HG03064 (cell line): Measurements from ENCODE around the gene GPR157.
A peak's percentile ranks its signal among the peaks of the same experiment; 100 is the strongest.

Experiments used
- ATAC-seq: cut with Tn5 transposase; IDR thresholded peaks from one replicate; pipeline ENCODE4 v1.9.1; 2021; ENCODE audit warnings: low read depth; ENCODE audit not compliant: unreplicated experiment

Gene GPR157

GRCh38 chr1:9093581-9093980, 35.3 kb downstream of the GPR157 start:
- ATAC-seq = no peak

- ATAC-seq = no peak
These were observed 35.8 kb downstream of the GPR157 start for GRCh38 chr1:9093091-9093490.

- no peak for ATAC-seq
These were observed 40.1 kb downstream of the GPR157 start for GRCh38 chr1:9088807-9089206.

- no peak for ATAC-seq
These were observed 41.3 kb downstream of the GPR157 start for GRCh38 chr1:9087411-9088125.

- ATAC-seq = no peak
These were observed 42.1 kb downstream of the GPR157 start for GRCh38 chr1:9086796-9087195.

DNA sequence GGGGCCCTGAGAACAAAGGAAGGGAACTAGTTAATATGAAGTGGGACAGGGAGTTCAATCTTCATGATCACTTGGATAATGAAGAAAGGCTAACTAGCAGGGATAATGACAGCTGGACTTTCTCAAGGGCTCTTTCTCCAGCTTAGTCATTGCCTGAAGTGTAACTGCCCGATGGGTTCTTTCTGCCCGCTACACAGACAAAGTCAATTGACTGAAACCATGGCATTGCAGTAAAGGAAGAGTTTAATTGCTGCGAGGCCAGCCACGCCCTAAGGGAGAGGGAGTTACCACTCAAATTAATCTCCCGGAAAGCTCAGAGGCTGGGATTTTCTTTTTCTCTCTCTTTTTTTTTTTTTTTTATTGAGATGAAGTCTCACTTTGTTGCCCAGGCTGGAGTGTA, 42.9 kb downstream of the GPR157 start:
- ATAC-seq = no peak

DNA sequence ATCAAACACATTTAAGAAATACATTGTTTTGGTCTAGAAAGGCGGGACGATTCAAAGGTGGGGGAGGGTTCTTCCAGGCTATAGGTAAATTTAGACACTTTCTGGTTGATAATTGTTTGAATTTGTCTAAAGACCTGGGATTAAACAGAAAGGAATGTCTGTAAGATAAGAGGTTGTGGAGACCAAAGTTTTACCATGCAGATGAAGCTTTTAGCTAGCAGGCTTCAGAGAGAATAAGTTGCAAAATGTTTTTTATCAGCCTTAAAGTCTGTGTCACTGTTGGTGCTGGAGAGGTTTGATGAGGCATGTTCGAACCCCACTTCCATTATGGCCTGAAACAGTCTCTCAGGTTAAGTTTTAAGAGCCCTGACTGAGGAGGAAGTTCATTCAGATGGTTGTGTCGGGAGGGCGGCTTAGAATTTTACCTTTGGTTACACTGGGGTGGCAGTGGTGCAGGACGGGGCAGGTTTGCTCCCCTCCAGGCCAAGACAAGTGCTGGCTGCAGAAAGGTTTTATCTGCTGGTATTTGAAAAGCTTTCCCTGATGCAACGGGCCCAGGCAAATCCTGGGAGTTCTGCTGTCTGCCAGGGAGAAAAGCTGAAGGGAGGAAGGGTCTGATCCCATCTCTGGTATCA, 43.5 kb downstream of the GPR157 start:
- ATAC-seq = no peak

DNA sequence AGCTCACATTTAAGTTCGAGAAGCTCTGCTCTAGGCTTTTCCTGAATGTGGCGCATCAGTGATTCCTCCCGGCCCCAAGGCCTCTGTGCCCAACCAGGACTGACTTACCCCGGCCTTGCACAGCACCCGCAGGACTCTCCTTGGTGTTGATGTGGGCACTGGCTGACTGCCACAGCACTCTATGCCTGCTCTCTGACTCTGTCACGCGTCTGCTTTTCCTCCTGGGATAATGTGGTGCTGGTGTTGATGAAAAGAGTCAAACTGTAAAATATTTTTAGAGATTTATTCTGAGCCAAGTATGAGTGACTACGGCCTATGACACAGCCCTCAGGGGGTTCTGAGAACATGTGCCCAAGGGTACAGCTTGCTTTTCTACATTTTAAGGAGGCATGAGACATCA, 44.0 kb downstream of the GPR157 start:
- no peak for ATAC-seq

DNA sequence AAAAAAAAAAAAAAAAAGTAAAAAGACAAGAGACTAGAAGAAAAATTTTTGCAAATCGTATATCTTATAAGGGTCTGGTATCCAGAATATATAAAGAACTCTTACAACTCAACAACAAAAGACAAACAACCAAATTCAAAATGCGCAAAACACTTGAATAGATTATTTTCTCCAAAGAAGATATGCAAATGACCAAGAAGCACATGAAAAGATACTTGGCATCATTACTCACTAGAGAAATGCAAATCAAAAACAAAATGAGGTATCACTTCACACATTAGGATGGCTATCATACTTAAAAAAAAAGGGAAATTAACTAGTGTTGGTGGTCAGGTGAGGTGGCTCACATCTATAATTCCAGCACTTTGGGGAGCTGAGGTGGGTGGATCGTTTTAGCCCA, 47.4 kb downstream of the GPR157 start:
- ATAC-seq = no peak

- no peak for ATAC-seq
These were observed 48.1 kb downstream of the GPR157 start for GRCh38 chr1:9080705-9081291.

- ATAC-seq = no peak
These were observed 48.8 kb downstream of the GPR157 start for GRCh38 chr1:9079988-9080704.

GRCh38 chr1:9078752-9079500, 50.0 kb downstream of the GPR157 start:
- no peak for ATAC-seq

DNA sequence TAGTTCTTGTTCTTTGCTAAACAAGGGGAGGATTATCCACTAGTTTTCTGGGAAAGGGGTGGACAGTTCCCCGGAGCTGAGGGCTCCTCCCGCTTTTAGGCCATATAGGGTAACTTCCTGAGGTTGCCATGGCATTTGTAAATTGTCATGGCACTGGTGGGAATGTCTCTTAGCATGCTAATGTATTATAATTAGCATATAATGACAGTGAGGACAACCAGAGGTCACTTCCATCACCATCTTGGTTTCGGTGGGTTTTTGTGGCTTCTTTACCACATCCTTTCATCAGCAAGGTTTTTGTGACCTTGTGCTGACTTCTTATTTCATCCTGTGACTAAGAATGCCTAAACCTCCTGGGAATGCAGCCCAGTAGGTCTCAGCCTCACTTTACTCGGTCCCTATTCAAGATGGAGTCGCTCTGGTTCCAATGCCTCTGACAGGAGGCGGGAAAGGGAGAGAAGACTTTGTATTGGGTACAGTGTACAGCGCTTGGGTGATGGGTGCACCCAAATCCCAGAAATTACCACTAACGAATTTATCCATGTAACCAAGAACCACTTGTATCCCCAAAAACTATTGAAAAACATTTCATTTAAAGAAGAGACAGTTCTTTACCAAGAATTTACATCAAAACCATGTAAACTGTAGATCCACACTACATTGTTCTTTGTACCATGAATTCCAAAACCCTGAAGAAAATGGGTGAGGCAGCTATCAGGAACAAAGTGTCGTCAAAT, 50.7 kb downstream of the GPR157 start:
- ATAC-seq = no peak

- ATAC-seq = no peak
These were observed 53.9 kb downstream of the GPR157 start for GRCh38 chr1:9075022-9075421.

- no peak for ATAC-seq
These were observed 55.8 kb downstream of the GPR157 start for GRCh38 chr1:9073143-9073542.

- ATAC-seq = no peak
These were observed 57.2 kb downstream of the GPR157 start for GRCh38 chr1:9071554-9072235.

GRCh38 chr1:9070486-9070885, 58.4 kb downstream of the GPR157 start:
- ATAC-seq = no peak

- ATAC-seq = peak; percentile 83
These were observed 59.4 kb downstream of the GPR157 start, which contains the start of gene SLC2A5 for GRCh38 chr1:9069326-9070100. Gene SLC2A5 (minus strand): TSS chr1:9069635. CDS start chr1:9069536, 99 bp downstream.

DNA sequence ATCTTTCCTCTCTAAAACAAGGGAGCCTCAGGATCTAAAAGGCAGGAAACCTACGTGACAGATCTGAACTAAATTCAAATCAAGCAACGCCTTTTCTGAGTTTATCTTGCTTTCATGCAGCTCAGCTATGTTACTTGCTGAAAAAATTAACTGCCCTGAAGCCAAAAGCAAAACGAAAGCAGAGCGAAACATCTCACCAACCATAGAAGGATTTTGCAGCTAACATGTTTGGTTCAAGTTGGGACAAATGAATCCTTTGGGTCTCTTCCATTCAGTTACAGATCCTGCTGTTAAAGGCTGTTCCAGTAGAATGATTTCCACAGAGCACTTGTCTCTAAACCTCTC, 59.9 kb downstream of the GPR157 start:
- no peak for ATAC-seq
